AG04449 (cell line): ENCODE results near the gene SLC4A1.

ENCODE experiments used
- CTCF ChIA-PET: fragments of 350-600 bp; formaldehyde crosslinking; extraction: SDS; loops from one replicate; lab custom pipeline; 2021; ENCODE audit warnings: antibody characterized with exemption; lab: Yijun Ruan, JAX
- POLR2A ChIA-PET: fragments of 400-600, 350-600 bp; formaldehyde crosslinking; extraction: SDS; loops from one replicate; lab custom pipeline; 2020; ENCODE audit warnings: antibody characterized with exemption, inconsistent platforms; lab: Yijun Ruan, JAX
- DNase-seq: peaks from one replicate; pipeline ENCODE4 v3.0.0-alpha.2; 2010; ENCODE audit warnings: low read depth, low spot score
- H3K4me3 ChIP-seq: 2 replicates; pipeline ENCODE4 v1.5.1; 2011; ENCODE audit warnings: low read depth, mild to moderate bottlenecking, control low read depth, low read length
- CTCF ChIP-seq: IDR thresholded peaks from one replicate; pipeline ENCODE4 v1.5.1; 2011; ENCODE audit warnings: mild to moderate bottlenecking, moderate library complexity, low read length, control low read depth, inconsistent platforms; ENCODE audit not compliant: insufficient read depth; ENCODE audit errors: missing control alignments

Gene SLC4A1

GRCh38 chr17:44204441-44204882 is 63.5 kb downstream of the SLC4A1 start:
- no peak for TF ChIP-seq CTCF
- no peak overlapping the region for H3K4me3 ChIP-seq
- ChIA-PET CTCF (interaction anchor here (1.0 to 5.1 kb wide), 18 partner anchors 8 to 319 kb away, joined by 3 to 72 read pairs (median 4); partner anchors contain the start of genes GRN and SLC25A39), POLR2A (no interaction called here)
- no peak for DNase-seq

- peak; percentile 62 for TF ChIP-seq CTCF
- no peak for DNase-seq
- no peak overlapping the region for H3K4me3 ChIP-seq
- ChIA-PET CTCF (interaction anchor here (0.7 to 5.1 kb wide), 21 partner anchors 8 to 319 kb away, joined by 3 to 72 read pairs (median 3); partner anchors contain the start of genes GRN and SLC25A39), POLR2A (interaction anchor here (0.8 kb wide), 1 partner anchor 15 kb away, joined by 3 read pairs; no protein-coding TSS in a partner anchor)
These were observed 64.0 kb downstream of the SLC4A1 start for GRCh38 chr17:44203731-44204440.

DNA sequence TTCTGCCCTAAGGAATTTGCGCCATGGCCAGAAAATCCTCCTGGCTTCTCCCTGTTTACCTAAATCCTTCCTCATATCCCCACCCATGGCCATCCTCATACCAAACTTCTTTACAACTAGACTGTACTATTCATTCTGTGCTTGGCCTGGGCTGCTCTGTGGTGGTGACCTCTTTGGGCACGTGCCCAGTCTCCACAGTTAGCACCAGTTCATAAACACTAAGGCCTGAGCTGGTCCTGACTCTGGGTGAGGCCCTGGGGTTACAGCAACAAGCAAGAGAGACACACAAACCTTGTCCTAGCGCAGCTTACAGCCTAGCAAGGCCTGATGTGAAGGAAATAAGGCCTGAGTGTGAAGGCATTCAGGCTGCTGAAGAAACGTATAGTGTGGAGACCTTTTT is 65.2 kb downstream of the SLC4A1 start:
- CTCF ChIA-PET = interaction anchor here (2.2 to 5.1 kb wide), 2 partner anchors 10 to 15 kb away, joined by 22 to 72 read pairs; no protein-coding TSS in a partner anchor
- H3K4me3 ChIP-seq = no peak overlapping the region
- no peak for DNase-seq
- POLR2A ChIA-PET = no interaction called here
- TF ChIP-seq CTCF = no peak

GRCh38 chr17:44200478-44201155 is 67.3 kb downstream of the SLC4A1 start:
- no peak for TF ChIP-seq CTCF
- ChIA-PET CTCF (interaction anchor here (1.4 to 5.1 kb wide), 3 partner anchors 12 to 149 kb away, joined by 3 to 72 read pairs (median 9); no protein-coding TSS in a partner anchor), POLR2A (interaction anchor here (0.6 to 1.7 kb wide), 4 partner anchors 11 to 19 kb away, joined by 3 to 8 read pairs (median 4); partner anchors contain the start of genes TMUB2 and UBTF)
- no peak for DNase-seq
- peak overlapping the region; percentile 73 for H3K4me3 ChIP-seq

GRCh38 chr17:44199553-44200477 is 68.1 kb downstream of the SLC4A1 start, which contains the start of gene ATXN7L3:
TSS of gene ATXN7L3 (minus strand) at chr17:44199884. CDS start at chr17:44198070, 1,814 bp downstream.
- H3K4me3 ChIP-seq = peak within 1 kb of the TSS; percentile 79
- DNase-seq = peak; percentile 81
- POLR2A ChIA-PET = interaction anchor here (1.5 to 2.0 kb wide), 3 partner anchors 10 to 20 kb away, joined by 5 to 10 read pairs (median 8); partner anchors contain the start of genes TMUB2 and UBTF
- TF ChIP-seq CTCF = no peak
- CTCF ChIA-PET = interaction anchor here (1.4 to 5.1 kb wide), 4 partner anchors 10 to 151 kb away, joined by 5 to 72 read pairs (median 12); no protein-coding TSS in a partner anchor
